Measurements from ENCODE around the gene NRG2.

The NRG2 gene

DNA sequence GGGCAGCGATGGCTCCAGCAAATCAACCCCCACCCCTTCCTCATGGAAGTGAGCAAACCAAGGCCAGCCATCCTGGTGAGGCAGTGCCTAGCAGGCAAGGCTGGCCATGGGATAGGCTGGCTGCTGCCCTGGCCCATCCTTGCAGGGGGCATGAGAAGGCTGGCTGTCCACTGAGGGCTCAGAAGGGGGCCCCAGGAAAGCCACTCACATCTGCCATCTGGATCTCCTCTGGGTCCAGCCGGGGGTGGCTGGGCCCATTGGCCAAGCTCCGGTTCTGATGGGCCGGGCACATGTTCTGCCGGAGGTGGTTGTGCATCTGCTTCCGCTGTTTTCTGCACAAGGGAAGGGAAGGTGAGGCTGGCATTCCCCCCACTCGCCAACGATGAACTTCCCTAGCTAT lies 190.4 kb downstream of the NRG2 start:
- DNase-seq: no peak

DNA sequence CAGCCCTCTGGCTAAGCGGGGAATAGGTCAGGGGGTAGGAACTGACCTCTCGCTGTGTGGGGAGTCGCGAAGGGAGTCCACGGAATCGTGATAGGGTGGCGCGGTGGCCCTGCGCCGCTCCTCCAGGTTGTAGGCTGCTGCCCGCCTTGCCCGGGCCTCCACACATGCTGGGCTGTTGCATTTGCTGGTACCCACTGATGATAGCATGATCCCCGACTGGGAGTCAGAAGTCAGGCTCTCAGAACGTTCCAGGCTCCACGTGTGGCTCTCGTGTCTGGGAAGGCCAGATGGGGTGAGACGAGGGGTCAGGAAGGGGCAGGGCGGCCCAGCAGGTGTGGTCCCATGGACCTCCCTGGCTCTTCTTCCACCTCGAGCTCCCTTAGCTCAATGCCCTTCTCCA lies 191.5 kb downstream of the NRG2 start:
- DNase-seq: no peak

GRCh38 chr5:139850423-139851016 lies 192.6 kb downstream of the NRG2 start:
- DNase-seq: no peak

- no peak for DNase-seq
Measured at GRCh38 chr5:139849942-139850341, 193.2 kb downstream of the NRG2 start.

DNA sequence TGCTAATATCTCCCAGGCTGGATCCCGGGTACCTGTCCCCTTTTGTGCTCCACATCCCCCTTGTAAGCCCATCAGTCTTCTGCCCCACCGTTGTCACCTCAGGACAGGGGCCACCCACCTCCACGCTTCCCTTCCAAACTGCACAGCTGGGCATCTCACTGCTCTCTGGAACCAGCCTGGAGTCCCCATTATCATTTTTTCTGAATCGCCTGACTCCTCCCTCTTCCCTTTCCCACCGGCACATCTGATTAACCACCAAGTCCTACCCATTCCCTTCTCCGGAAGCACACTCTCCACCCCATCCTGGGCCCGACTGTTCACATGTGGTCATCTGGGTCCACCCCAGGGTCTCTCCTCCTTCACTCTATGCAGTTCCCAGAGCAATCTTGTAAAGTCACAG lies 193.6 kb downstream of the NRG2 start:
- no peak for DNase-seq

GRCh38 chr5:139848508-139849100 lies 194.5 kb downstream of the NRG2 start:
- DNase-seq: peak; percentile 84

GRCh38 chr5:139847790-139848507 lies 195.2 kb downstream of the NRG2 start:
- DNase-seq: peak; percentile 90

- DNase-seq: no peak
Measured at GRCh38 chr5:139847091-139847490, 196.0 kb downstream of the NRG2 start.

DNA sequence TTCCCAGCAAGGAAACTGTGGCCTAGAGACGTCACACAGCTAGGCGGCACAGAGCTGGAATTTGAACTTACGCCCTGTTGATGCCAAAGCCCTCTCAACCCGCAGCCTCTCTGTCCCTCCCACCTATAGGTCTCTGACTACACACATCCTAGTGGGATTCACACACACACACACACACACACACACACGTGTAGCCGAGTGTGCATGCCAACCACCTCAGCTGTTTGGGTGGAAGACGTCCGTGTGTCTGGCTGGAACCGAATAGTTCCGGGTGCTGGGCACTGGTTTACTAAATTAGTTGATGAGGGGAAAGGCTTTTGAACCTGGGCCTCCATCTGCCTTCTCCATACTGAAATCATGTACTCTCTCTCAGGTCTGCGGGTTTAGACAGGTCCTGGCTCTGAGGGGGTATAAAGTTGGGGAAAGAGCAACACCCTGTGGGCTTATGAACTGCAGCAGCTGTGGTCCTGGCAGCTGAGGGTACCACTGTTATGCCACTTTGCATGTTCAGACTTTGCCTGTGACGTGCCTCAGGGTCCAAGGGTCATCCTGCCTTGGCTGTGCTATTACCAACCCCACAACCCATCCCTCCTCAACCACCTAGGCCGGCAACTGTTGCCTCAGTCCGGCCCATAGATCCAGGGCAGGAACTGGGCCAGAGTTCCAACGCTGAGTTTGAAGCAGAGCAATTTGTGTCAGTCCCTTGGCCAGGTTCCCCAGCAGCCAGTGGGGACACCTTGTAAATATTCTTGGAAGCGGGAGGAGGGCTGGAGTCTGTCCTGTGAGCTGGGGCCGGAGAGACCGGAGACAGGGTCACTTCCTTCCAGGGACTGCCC lies 197.0 kb downstream of the NRG2 start:
- DNase-seq: no peak

GRCh38 chr5:139844472-139845145 lies 198.5 kb downstream of the NRG2 start:
- DNase-seq: peak; percentile 89

- DNase-seq: no peak
Measured at GRCh38 chr5:139843991-139844390, 199.1 kb downstream of the NRG2 start.

GRCh38 chr5:139842321-139842720 lies 200.8 kb downstream of the NRG2 start:
- DNase-seq: no peak

- no peak for DNase-seq
Measured at GRCh38 chr5:139841549-139841948, 201.6 kb downstream of the NRG2 start.

DNA sequence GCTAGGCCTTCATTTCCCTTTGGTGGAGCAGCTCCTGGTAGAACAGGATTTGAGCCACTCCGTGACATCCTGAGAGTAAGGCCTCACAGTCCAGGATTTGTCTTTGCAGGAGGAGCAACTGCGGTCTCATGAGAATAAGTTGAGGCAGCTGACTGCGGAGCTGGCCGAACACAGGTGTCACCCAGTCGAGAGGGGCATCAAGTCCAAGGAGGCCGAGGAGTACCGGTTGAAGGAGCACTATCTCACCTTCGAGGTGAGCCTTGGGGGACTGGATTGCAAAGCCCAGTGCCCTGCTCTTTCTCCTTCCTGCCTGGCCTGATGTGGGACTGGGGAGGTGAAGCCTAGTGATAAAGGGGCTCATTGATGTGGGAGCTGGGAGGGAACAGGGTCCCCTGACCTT lies 203.2 kb downstream of the NRG2 start:
- DNase-seq: no peak

DNA sequence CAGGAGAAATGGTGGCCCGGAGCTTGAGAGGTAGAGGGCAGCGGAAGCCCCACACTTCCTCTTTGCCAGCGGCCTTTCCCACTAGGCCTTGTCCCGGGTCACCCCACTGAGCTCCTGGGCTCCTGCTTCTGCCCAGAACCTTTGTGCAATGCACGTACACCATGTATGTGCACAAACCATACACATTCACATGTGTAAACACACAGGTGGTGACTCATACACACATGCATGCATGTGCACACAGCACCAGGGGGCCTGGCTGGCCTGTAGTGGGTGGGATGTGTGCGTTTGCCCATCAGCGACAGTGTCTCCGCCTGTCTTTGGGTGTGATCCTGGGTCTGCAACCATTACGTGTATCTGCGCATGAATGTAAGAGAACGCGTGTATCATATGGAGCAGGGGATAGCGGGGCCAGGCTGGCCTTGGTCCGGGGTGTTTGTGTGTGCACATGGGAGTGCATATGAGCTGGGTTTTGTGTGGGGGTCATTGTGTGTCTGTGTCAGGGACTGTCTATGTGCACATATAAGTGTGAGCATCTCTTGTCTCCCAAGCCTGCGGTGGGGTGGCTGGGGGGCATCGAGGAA lies 203.8 kb downstream of the NRG2 start:
- DNase-seq: no peak

GRCh38 chr5:139838381-139839197 lies 204.5 kb downstream of the NRG2 start:
- no peak for DNase-seq

- DNase-seq: no peak
Measured at GRCh38 chr5:139837711-139838380, 205.3 kb downstream of the NRG2 start.

DNA sequence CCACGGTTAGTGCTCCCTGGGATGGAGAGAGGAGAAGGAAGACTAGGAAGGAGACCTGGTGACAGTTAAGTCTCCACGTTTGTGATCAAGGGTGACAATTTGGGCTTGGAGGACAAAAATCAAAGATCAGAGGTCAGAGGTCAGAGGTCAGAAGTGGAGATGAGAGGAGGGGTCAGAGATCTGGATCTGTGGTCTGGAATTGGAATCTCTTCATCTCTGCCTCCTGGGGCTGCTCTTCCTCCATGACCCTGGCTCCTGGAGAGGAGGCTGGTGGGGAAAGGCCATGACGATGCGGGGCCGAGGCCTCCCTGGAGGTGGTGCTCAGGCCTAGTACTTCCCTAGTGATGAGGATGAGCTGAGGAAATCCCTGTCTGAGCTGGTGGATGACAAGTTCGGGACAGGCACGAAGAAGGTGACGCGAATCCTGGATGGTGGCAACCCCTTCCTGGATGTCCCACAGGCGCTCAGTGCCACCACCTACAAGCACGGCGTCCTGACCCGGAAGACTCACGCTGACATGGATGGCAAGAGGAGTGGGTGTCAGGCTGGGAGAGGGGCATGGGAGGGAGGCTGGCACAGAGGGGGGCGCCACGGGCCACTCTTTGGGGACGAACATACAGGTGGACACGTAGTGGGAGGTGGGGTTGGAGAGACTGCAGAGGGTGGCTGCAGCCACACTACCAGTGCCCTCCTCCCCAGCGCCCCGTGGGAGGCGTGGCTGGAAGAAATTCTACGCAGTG lies 206.5 kb downstream of the NRG2 start:
- DNase-seq: no peak

DNA sequence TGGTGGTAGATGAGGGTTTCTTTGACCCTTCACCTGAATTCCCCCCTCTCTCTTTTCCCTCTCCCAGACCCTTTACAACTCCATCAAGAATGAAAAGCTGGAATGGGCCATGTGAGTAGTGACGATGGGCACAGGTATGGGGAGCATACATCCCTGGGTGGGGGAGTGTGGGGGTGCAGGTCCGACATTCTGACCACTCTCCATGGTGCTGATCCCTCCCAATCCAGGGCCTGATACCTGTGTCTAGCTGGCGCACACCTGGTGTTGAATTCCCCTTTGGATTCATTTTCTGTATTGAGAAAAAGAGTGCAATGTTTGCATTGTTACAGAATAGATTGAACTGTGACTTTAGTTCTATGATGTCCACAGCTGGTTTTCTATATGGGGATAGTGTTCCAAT lies 207.4 kb downstream of the NRG2 start:
- no peak for DNase-seq

DNA sequence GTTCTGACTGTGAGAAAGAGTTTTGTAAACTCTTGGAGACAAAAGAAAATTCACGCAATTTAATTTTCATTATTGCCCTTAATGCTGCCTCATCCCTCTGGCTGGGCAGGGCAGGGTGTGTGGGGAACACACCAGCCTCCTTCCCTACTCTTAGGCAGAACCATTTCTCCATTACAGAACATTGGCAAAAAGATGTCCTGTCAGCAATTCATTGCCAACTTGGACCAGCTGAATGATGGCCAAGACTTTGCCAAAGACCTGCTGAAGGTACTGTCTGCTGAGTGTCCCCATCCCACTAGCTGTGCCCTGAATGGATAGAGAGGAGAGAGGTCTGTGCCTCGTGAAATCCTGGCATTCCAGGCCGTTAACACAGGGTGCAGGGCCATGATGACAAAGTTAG lies 209.6 kb downstream of the NRG2 start:
- DNase-seq: no peak

All from activated CD8-positive, alpha-beta memory T cell treated with anti-CD3 and anti-CD28 coated beads for 24 hours (primary cell).